Esophagus muscularis mucosa (tissue), 4 donors: Measurements from ENCODE around the gene TUB. TPM values are rescaled to one million over a fixed set of nuclear protein-coding genes. Genes with fewer than 3 reads are reported as not detected.
A peak's percentile ranks its signal among the peaks of the same experiment; 100 is the strongest.

Experiments used
- DNase-seq: peaks from one replicate; pipeline ENCODE4 v3.0.0-alpha.2; 2017; ENCODE audit errors: extremely low spot score
- H3K27ac ChIP-seq, 4 donors: fragments of 200-600 bp; sonication (generic); replicated peaks in 1 of 4; 1 replicate in 3 of 4; 2 replicates in 1 of 4; pipeline ENCODE4 v1.5.1; 2016 to 2019; ENCODE audit warnings: mild to moderate bottlenecking in 1 of 4
- H3K27me3 ChIP-seq, 4 donors: fragments of 200-600 bp; sonication (generic); one replicate each; pipeline versions ENCODE4 v1.5.1 to v1.6.0; 2016 to 2019
- H3K36me3 ChIP-seq, 4 donors: fragments of 200-600 bp; sonication (generic); one replicate each; pipeline ENCODE4 v1.5.1; 2016 to 2019
- H3K4me1 ChIP-seq, 4 donors: fragments of 200-600 bp; sonication (generic); one replicate each; pipeline ENCODE4 v1.5.1; 2016 to 2019
- H3K4me3 ChIP-seq, 4 donors: fragments of 200-600 bp; sonication (generic); 1 replicate in 2 of 4; 2 replicates in 2 of 4; pipeline ENCODE4 v1.5.1; 2016 to 2019; ENCODE audit warnings: mild to moderate bottlenecking in 4 of 4, moderate library complexity in 1 of 4
- H3K9me3 ChIP-seq, 4 donors: fragments of 200-600 bp; sonication (generic); 1 replicate in 3 of 4; 2 replicates in 1 of 4; pipeline ENCODE4 v1.5.1; 2016 to 2019
- EP300 ChIP-seq: sonication (generic); formaldehyde crosslinking; IDR thresholded peaks from one replicate; pipeline ENCODE4 v1.6.1; 2017; ENCODE audit warnings: antibody characterized with exemption
- POLR2A ChIP-seq: fragments of 450-650 bp; IDR thresholded peaks from one replicate; pipeline ENCODE4 v1.6.1; 2017; ENCODE audit warnings: antibody characterized with exemption, moderate library complexity, mild to moderate bottlenecking, low read depth
- POLR2AphosphoS5 ChIP-seq, 2 donors: sonication (generic); formaldehyde crosslinking; IDR thresholded peaks; one replicate each; pipeline ENCODE4 v1.6.1; 2017; ENCODE audit warnings: antibody characterized with exemption in 2 of 2
- WGBS: methylation state at CpG from one replicate; pipeline ENCODE4 v1.1.5; 2018; 5-methylcytosine and 5-hydroxymethylcytosine counted together
- intact Hi-C: fragments of 100-400 bp; cut with DNase I; formaldehyde crosslinking; loops from one replicate; pipeline ENCODE4 v1.15.1; 2023
- total RNA-seq, 4 donors: library from RNA; depleted of rRNA; stranded (reverse); fragments of >200 nt; gene quantifications; one replicate each; pipeline versions ENCODE4 v1.1.0 to v1.2.1, GENCODE V29; 2016
- TF ChIP-seq, protein P1 (sequence below), 3 experiments: fragments of 200-600 bp in 2 of 3; fragments of 450-650 bp in 1 of 3; sonication (generic) in 2 of 3; IDR thresholded peaks; one replicate each; pipeline ENCODE4 v1.5.1; 2017 to 2019; ENCODE audit warnings: antibody characterized with exemption in 3 of 3, mild to moderate bottlenecking in 2 of 3, moderate library complexity in 1 of 3

Gene TUB
- total RNA-seq, 4 donors from 2014 or later, result 8.3 to 18.3 (median 12.1) TPM

DNA sequence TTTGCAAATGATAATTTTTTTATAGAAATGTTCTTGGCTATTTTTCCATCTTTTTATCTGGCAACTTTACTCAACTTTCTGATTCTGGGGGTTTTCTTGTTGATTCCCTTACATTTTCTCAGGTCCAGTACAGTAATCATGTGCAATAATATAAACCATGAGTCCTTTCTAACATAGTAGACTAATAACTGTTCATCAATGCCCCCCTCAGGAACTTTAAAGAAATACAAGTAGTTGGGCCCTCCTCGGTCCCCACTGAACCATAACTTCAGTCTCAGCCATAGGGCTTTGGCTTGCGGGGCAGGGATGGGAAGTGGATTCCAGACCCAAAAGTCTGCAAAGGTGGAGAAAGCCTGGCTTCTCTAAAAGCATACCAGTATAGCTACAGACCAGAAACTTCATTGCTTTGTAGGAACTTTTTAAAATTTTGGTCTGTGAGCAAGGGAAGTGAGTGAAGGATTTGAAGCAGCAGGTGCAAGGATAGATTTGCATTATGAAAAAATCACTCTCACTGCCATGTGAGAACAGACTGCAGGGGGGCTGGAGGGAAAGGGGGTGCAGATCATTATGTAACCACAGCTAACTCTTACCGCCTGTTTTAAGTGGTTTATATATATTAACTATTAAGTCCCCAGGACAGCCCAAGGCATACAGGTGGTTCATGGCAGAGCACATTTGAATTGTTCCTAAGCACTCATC is 10.4 kb upstream of the TUB start:
- H3K9me3 ChIP-seq, result no peaks in the 10 kb centered on the region
- no peak overlapping the region for H3K4me3 ChIP-seq
- H3K36me3 ChIP-seq, result no peaks in the 10 kb centered on the region
- intact Hi-C loops, result no loop called here
- no peak for DNase-seq
- WGBS, result 34% methylated on average over 3 of the region's 3 CpGs
- peaks cover 21 to 37% (median 32%) of the 10 kb centered on the region in 4 donors for H3K4me1 ChIP-seq
- H3K27me3 ChIP-seq, result no peaks in the 10 kb centered on the region
- no peak for TF ChIP-seq POLR2AphosphoS5 (IDR thresholded peaks at IDR 0.05)
- TF ChIP-seq, protein P1, sequence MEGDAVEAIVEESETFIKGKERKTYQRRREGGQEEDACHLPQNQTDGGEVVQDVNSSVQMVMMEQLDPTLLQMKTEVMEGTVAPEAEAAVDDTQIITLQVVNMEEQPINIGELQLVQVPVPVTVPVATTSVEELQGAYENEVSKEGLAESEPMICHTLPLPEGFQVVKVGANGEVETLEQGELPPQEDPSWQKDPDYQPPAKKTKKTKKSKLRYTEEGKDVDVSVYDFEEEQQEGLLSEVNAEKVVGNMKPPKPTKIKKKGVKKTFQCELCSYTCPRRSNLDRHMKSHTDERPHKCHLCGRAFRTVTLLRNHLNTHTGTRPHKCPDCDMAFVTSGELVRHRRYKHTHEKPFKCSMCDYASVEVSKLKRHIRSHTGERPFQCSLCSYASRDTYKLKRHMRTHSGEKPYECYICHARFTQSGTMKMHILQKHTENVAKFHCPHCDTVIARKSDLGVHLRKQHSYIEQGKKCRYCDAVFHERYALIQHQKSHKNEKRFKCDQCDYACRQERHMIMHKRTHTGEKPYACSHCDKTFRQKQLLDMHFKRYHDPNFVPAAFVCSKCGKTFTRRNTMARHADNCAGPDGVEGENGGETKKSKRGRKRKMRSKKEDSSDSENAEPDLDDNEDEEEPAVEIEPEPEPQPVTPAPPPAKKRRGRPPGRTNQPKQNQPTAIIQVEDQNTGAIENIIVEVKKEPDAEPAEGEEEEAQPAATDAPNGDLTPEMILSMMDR (IDR thresholded peaks at IDR 0.05), result peak; percentile 23 to 45 (median 38)
- no peak overlapping the region for H3K27ac ChIP-seq

DNA sequence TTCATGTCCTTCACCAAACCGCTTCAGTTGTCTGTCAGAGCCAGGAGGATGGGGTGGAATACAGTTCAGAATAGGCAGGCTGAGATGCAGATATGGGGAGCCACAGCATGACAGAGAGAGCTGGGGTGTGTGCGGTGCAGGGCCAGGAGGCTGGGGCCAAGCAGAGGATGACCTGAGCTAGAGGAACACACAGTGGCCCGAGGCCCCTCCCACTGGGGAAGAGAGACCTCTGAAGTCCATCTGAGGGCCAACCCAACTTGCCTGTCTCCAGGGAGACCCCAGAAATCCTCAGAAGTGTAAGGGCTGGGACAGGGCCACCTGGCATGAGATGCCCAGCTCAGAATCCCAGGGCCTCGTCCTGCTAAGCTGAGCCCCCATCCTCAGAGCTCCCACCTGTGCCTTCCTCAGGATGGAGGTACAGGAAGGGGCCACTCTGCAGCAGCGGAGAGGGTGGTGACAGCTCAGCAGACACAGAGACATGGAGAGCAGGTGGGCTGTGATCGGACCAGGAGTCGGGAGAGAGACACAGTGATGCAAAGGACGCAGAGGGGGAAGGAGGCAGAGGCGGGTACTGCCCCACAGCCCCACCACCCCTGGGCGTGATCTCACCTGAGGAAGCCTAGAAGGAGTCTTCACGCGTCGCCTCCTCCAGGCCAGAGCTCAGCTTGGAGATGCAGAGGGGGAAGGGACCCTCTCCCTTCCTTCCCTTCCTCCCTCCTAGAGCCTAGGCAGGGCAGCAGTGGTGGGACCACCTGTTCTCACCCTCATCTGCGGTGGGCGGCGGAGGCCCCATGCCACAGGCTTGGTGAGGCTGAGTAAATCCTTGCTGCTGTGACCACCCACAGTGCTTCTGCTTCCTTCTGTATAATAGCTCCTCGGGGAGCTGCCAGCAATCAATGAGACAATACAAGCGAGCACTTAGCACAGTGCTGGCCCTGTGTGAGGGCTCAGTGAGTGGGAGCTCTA is 9.1 kb upstream of the TUB start:
- H3K4me1 ChIP-seq, result peaks cover 21 to 31% (median 24%) of the 10 kb centered on the region in 4 donors
- intact Hi-C loops, result no loop called here
- no peak overlapping the region for H3K4me3 ChIP-seq
- H3K36me3 ChIP-seq, result no peaks in the 10 kb centered on the region
- TF ChIP-seq EP300, result no peak
- TF ChIP-seq POLR2A, result no peak
- TF ChIP-seq POLR2AphosphoS5 (IDR thresholded peaks at IDR 0.05), result no peak
- TF ChIP-seq, protein P1 (IDR thresholded peaks at IDR 0.05), result no peak
- H3K27me3 ChIP-seq, result no peaks in the 10 kb centered on the region
- no peak overlapping the region for H3K27ac ChIP-seq
- no peak for DNase-seq
- no peaks in the 10 kb centered on the region for H3K9me3 ChIP-seq
- WGBS, result 89% methylated on average over 14 of the region's 18 CpGs

DNA sequence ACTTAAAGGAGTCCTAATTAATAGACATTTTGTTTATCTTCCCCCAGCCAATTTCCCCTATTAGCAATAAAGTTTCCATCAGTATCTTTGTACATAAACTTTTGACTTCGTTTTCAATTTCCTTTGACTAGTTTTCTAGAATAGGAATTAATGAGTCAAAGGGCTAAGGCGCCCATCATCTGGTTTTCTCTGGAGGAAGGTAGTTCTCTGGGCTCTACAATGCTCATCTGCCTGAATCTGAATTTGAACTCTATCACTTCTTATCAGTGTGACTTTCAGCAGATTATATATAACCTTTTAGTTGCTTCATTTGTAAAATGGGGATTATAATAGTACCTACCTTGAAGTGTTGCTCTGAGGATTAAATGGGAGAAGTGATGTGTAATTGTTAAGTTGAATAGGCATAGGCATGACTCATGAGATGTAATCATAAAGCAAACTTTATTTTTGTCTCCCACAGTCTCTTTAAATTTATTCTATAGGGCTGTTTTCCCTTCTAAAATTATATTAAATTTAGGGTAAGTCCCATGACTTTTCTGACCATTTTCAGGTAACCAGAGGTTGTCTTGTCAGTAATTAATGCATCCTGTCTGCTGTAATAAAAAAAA is 5.8 kb upstream of the TUB start:
- DNase-seq, result no peak
- H3K27me3 ChIP-seq, result no peaks in the 10 kb centered on the region
- no peak overlapping the region for H3K27ac ChIP-seq
- peaks cover 0 to 3% (median under 1%) of the 10 kb centered on the region in 4 donors for H3K4me1 ChIP-seq
- no peaks in the 10 kb centered on the region for H3K36me3 ChIP-seq
- intact Hi-C loops, result no loop called here
- WGBS, result 59% methylated on average over 2 of the region's 2 CpGs
- H3K4me3 ChIP-seq, result no peak overlapping the region
- no peak for TF ChIP-seq POLR2A
- TF ChIP-seq, protein P1 (IDR thresholded peaks at IDR 0.05), result no peak
- no peak for TF ChIP-seq POLR2AphosphoS5 (IDR thresholded peaks at IDR 0.05)
- no peak for TF ChIP-seq EP300
- H3K9me3 ChIP-seq, result no peaks in the 10 kb centered on the region

DNA sequence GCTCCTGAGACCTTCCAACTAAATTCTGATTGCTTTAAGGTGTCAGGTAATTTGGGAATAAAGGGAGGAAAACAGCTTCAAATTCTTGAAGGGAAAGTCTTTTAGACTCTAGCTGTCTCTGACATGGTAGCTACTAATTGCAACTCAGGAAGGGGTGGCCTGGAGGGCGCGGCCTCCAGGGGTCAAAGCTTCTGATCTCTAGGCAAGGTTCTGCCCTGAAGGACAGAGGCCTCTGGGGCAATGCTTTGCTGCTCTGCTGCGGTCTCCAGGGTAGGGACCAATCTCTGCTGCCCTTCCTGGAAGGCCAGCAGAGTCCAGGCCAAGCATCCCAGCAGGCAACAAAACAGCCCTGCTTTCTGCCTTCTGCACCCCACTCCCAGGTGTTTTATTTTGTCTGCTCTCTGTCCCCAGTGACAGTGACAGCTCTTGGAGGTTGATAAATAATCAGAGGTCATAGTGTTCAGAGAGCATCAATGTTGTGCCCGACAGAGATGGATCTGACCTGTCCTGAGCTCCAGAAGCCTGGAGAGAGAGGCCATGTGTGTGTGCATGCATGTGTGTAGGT is 1.8 kb upstream of the TUB start:
- intact Hi-C loops, result no loop called here
- no peak overlapping the region for H3K4me3 ChIP-seq
- no peak for DNase-seq
- TF ChIP-seq POLR2A, result no peak
- TF ChIP-seq EP300, result no peak
- TF ChIP-seq, protein P1 (IDR thresholded peaks at IDR 0.05), result no peak
- TF ChIP-seq POLR2AphosphoS5 (IDR thresholded peaks at IDR 0.05), result no peak
- H3K36me3 ChIP-seq, result no peaks in the 10 kb centered on the region
- WGBS, result 88% methylated on average over 4 of the region's 4 CpGs
- peaks cover 27 to 37% (median 33%) of the 10 kb centered on the region in 4 donors for H3K4me1 ChIP-seq
- no peak overlapping the region for H3K27ac ChIP-seq
- H3K27me3 ChIP-seq, result no peaks in the 10 kb centered on the region
- H3K9me3 ChIP-seq, result no peaks in the 10 kb centered on the region
